ENCODE data around the gene TMEM183A.

Gene TMEM183A

GRCh38 chr1:203048086-203048485 is 40.9 kb downstream of the TMEM183A start:
- no peak for DNase-seq

GRCh38 chr1:203048555-203049051 is 41.4 kb downstream of the TMEM183A start:
- DNase-seq: no peak

- no peak for DNase-seq
Observed at GRCh38 chr1:203049077-203049476, 41.9 kb downstream of the TMEM183A start.

GRCh38 chr1:203049576-203050180 is 42.5 kb downstream of the TMEM183A start:
- no peak for DNase-seq

- no peak for DNase-seq
Observed at GRCh38 chr1:203050826-203051225, 43.7 kb downstream of the TMEM183A start.

- DNase-seq: peak; percentile 51
Observed at GRCh38 chr1:203051841-203052324, 44.7 kb downstream of the TMEM183A start.

GRCh38 chr1:203052601-203053000 is 45.4 kb downstream of the TMEM183A start:
- DNase-seq: no peak

GRCh38 chr1:203054184-203054583 is 47.0 kb downstream of the TMEM183A start:
- DNase-seq: no peak

- DNase-seq: no peak
Observed at GRCh38 chr1:203054642-203055041, 47.5 kb downstream of the TMEM183A start.

GRCh38 chr1:203055161-203055799 is 48.1 kb downstream of the TMEM183A start:
- DNase-seq: no peak

- DNase-seq: no peak
Observed at GRCh38 chr1:203056012-203056411, 48.8 kb downstream of the TMEM183A start.

- no peak for DNase-seq
Observed at GRCh38 chr1:203056516-203056915, 49.3 kb downstream of the TMEM183A start.

- DNase-seq: no peak
Observed at GRCh38 chr1:203057911-203058675, 50.9 kb downstream of the TMEM183A start.

GRCh38 chr1:203058676-203058935 is 51.4 kb downstream of the TMEM183A start:
- DNase-seq: no peak

- no peak for DNase-seq
Observed at GRCh38 chr1:203059485-203059884, 52.3 kb downstream of the TMEM183A start.

- DNase-seq: no peak
Observed at GRCh38 chr1:203060115-203060514, 52.9 kb downstream of the TMEM183A start.

GRCh38 chr1:203063287-203063686 is 56.1 kb downstream of the TMEM183A start:
- DNase-seq: no peak

- DNase-seq: no peak
Observed at GRCh38 chr1:203065191-203065590, 58.0 kb downstream of the TMEM183A start.

- no peak for DNase-seq
Observed at GRCh38 chr1:203065986-203066385, 58.8 kb downstream of the TMEM183A start.

- DNase-seq: no peak
Observed at GRCh38 chr1:203066965-203067364, 59.8 kb downstream of the TMEM183A start.

GRCh38 chr1:203069030-203069747 is 62.0 kb downstream of the TMEM183A start:
- DNase-seq: no peak

- DNase-seq: no peak
Observed at GRCh38 chr1:203072002-203072602, 64.9 kb downstream of the TMEM183A start.

GRCh38 chr1:203072911-203073310 is 65.7 kb downstream of the TMEM183A start:
- no peak for DNase-seq
